ENCODE measurements around the gene KANSL3. TPM values are rescaled to one million over a fixed set of nuclear protein-coding genes. Genes with fewer than 3 reads are reported as not detected.

The KANSL3 gene
- total and polyA plus RNA-seq, 9 of the 15 experiments (the other 6 are each of a cell fraction or from before 2014, with no cell fraction given): 11.3 to 43.7 (median 27.9) TPM

GRCh38 chr2:96552315-96553175 is 85.6 kb downstream of the KANSL3 start:
- no peak for ATAC-seq
- 66% methylated on average over 18 of the region's 18 CpGs for WGBS (ENCODE audit: insufficient coverage, low coverage, missing lambda C conversion rate)
- Histone ChIP-seq H3K9me1 (ENCODE audit: control insufficient read depth, insufficient read depth, low read length) (no peaks in the 10 kb centered on the region), H3K79me2 (ENCODE audit: control insufficient read depth, insufficient read depth, low read length) (no peaks in the 10 kb centered on the region), H3K36me3 (ENCODE audit: control insufficient read depth, insufficient read depth, low read length) (peaks cover 4% of the 10 kb centered on the region; the same call in 1 of the 3 replicates), H3K9me3 (replicated peaks; ENCODE audit: control insufficient read depth, insufficient read depth, low read depth, low read length) (no peaks in the 10 kb centered on the region), H4K20me1 (replicated peaks; ENCODE audit: control insufficient read depth, insufficient read depth, low read length) (no peaks in the 10 kb centered on the region), H3K4me3 (no peak overlapping the region), H3K4me1 (replicated peaks in 1 of 2; ENCODE audit: control insufficient read depth in 2 of 2, insufficient read depth in 2 of 2, low read length in 2 of 2) (peaks cover 0 to 37% of the 10 kb centered on the region in 2 experiments; a peak in 3 of 5 replicates), H2AFZ (ENCODE audit: low read depth, low read length) (no peak overlapping the region), H3K27ac (ENCODE audit: extremely low read depth, low read depth, low read length) (no peak overlapping the region), H3K4me2 (ENCODE audit: insufficient read depth, low read length) (no peak overlapping the region), H3K27me3 (ENCODE audit: control insufficient read depth in 2 of 2, insufficient read depth in 2 of 2, low read length in 2 of 2) (no peaks in the 10 kb centered on the region), H3K9ac (ENCODE audit: insufficient read depth in 1 of 2, low read depth in 2 of 2, low read length in 2 of 2) (peak overlapping the region in 1 of 2 experiments; percentile 26; a peak in 2 of 4 replicates)
- ChIA-PET POLR2A (interaction anchor here (1.1 kb wide), 1 partner anchor 57 kb away, joined by 3 read pairs; no protein-coding TSS in a partner anchor), CTCF (ENCODE audit: low intra/inter-chr PET ratio) (no interaction called here)
- in situ Hi-C loops (cut with MboI) (loop anchor here (25.0 kb wide), 1 partner anchor 410 kb away; no protein-coding TSS in a partner anchor), intact Hi-C loops (cut with micrococcal nuclease) (loop anchor here (5.0 to 10.0 kb wide), 3 partner anchors 210 to 410 kb away; partner anchors contain the start of gene CNNM4)
- DNase-seq (ENCODE audit: extremely low read depth in 1 of 4, low spot score in 3 of 4): no peak
- no peak for FAIRE-seq
- BruUV-seq (replicated peaks): no TSS peak
- TF ChIP-seq UBTF (IDR thresholded peaks at IDR 0.05; ENCODE audit: borderline replicate concordance in 1 of 2, low read depth in 2 of 2, low read length in 2 of 2) (no peak), ZNF561 (CRISPR knock-in tag; conservative IDR thresholded peaks at IDR 0.05) (no peak), SREBF2 (CRISPR knock-in tag; IDR thresholded peaks at IDR 0.05) (no peak), CTCF (IDR thresholded peaks at IDR 0.05 in 2 of 3, conservative IDR thresholded peaks at IDR 0.05 in 1 of 3; ENCODE audit: insufficient read depth in 2 of 3, low read depth in 1 of 3, low read length in 3 of 3) (no peak), GATAD2B (IDR thresholded peaks at IDR 0.05; ENCODE audit: borderline replicate concordance) (no peak), HMG20B (CRISPR knock-in tag; IDR thresholded peaks at IDR 0.05) (no peak), ZBTB34 (CRISPR knock-in tag; IDR thresholded peaks at IDR 0.05) (no peak), ID3 (CRISPR knock-in tag; IDR thresholded peaks at IDR 0.05) (no peak), ID3 (tag; IDR thresholded peaks at IDR 0.05) (no peak), VEZF1 (CRISPR knock-in tag; IDR thresholded peaks at IDR 0.05) (no peak), ZBTB17 (CRISPR knock-in tag; IDR thresholded peaks at IDR 0.05) (no peak), ZNF217 (CRISPR knock-in tag; IDR thresholded peaks at IDR 0.05) (no peak), JUNB (CRISPR knock-in tag; conservative IDR thresholded peaks at IDR 0.05) (no peak)

Data from K562 (cell line).